IMR-90 (cell line): ENCODE measurements around the gene ANKRD6. TPM values are rescaled to one million over a fixed set of nuclear protein-coding genes. Genes with fewer than 3 reads are reported as not detected.

ENCODE experiments used
- ATAC-seq: fragments of 200-7000 bp; cut with Tn5 transposase; 2 replicates; pipeline ENCODE4 v1.9.1; 2020; ENCODE audit warnings: low read depth, mild to moderate bottlenecking, moderate library complexity
- BruUV-seq: library from RNA; stranded (reverse); fragments of 400-500 nt; replicated peaks from 2 replicates; lab custom pipeline; 2021; lab: Mats Ljungman, UMichigan
- CTCF ChIA-PET: fragments of 300-600 bp; formaldehyde crosslinking; extraction: SDS; loops from one replicate; lab custom pipeline; 2021; ENCODE audit warnings: antibody characterized with exemption; lab: Yijun Ruan, JAX
- POLR2A ChIA-PET: fragments of 300-600 bp; sonication (Branson Sonifier 250); formaldehyde crosslinking; loops from one replicate; lab custom pipeline; 2022; ENCODE audit warnings: antibody characterized with exemption; ENCODE audit not compliant: unreplicated experiment; lab: Charles Lee
- DNase-seq: peaks from one replicate; pipeline ENCODE4 v3.0.0; 2013
- H2AFZ ChIP-seq: replicated peaks from 2 replicates; pipeline ENCODE3; 2013; ENCODE audit warnings: low read length, mild to moderate bottlenecking; ENCODE audit not compliant: poor library complexity
- H2AK5ac ChIP-seq: 2 replicates; pipeline ENCODE4 v1.6.1; 2013; ENCODE audit warnings: low read depth, low read length, inconsistent platforms
- H2AK9ac ChIP-seq: replicated peaks from 2 replicates; pipeline ENCODE3; 2013; ENCODE audit warnings: mild to moderate bottlenecking, low read depth, low read length, moderate library complexity; ENCODE audit not compliant: poor library complexity
- H2BK120ac ChIP-seq: 2 replicates; pipeline ENCODE4 v1.6.1; 2013; ENCODE audit warnings: low read depth, low read length, inconsistent platforms
- H2BK15ac ChIP-seq: 3 replicates; pipeline ENCODE4 v1.6.1; 2013; ENCODE audit warnings: low read depth, low read length, inconsistent platforms
- H2BK20ac ChIP-seq: 2 replicates; pipeline ENCODE4 v1.6.1; 2013; ENCODE audit warnings: low read depth, mild to moderate bottlenecking, inconsistent platforms, low read length, moderate library complexity
- H2BK5ac ChIP-seq: 2 replicates; pipeline ENCODE4 v1.6.1; 2013; ENCODE audit warnings: mild to moderate bottlenecking, low read depth, low read length, inconsistent platforms; ENCODE audit not compliant: poor library complexity, severe bottlenecking
- H3K14ac ChIP-seq: replicated peaks from 2 replicates; pipeline ENCODE4 v1.6.1; 2013; ENCODE audit warnings: low read depth, low read length, inconsistent platforms
- H3K18ac ChIP-seq: 2 replicates; pipeline ENCODE4 v1.6.1; 2013; ENCODE audit warnings: low read depth, low read length, control low read depth
- H3K23ac ChIP-seq: 2 replicates; pipeline ENCODE4 v1.6.1; 2013; ENCODE audit warnings: low read depth, low read length, inconsistent platforms
- H3K27ac ChIP-seq: 2 replicates; pipeline ENCODE4 v1.5.1; 2013; ENCODE audit warnings: mild to moderate bottlenecking, control low read depth, low read length; ENCODE audit not compliant: insufficient read depth
- H3K27me3 ChIP-seq: 2 replicates; pipeline ENCODE4 v1.6.1; 2013; ENCODE audit warnings: low read length; ENCODE audit not compliant: control insufficient read depth, insufficient read depth
- H3K36me3 ChIP-seq: 2 replicates; pipeline ENCODE4 v1.6.1; 2013; ENCODE audit warnings: low read length, mixed read lengths; ENCODE audit not compliant: control insufficient read depth, insufficient read depth
- H3K4ac ChIP-seq: 2 replicates; pipeline ENCODE4 v1.6.1; 2013; ENCODE audit warnings: low read depth, low read length, inconsistent platforms
- H3K4me1 ChIP-seq: 2 replicates; pipeline ENCODE4 v1.6.1; 2013; ENCODE audit warnings: low read length, mixed read lengths; ENCODE audit not compliant: control insufficient read depth, insufficient read depth
- H3K4me2 ChIP-seq: 2 replicates; pipeline ENCODE4 v1.6.1; 2013; ENCODE audit warnings: low read depth, mild to moderate bottlenecking, control low read depth, low read length, moderate library complexity
- H3K4me3 ChIP-seq: 2 replicates; pipeline ENCODE4 v1.5.1; 2013; ENCODE audit warnings: low read depth, mild to moderate bottlenecking, control low read depth, low read length, moderate library complexity; ENCODE audit not compliant: insufficient read depth
- H3K56ac ChIP-seq: 2 replicates; pipeline ENCODE4 v1.6.1; 2013; ENCODE audit warnings: low read length, inconsistent platforms; ENCODE audit not compliant: insufficient read depth; ENCODE audit errors: extremely low read depth
- H3K79me1 ChIP-seq, 2 experiments: 2 replicates each; pipeline ENCODE4 v1.6.1; 2013; ENCODE audit warnings: low read length in 2 of 2, inconsistent platforms in 1 of 2, low read depth in 1 of 2
- H3K9ac ChIP-seq: 2 replicates; pipeline ENCODE4 v1.6.1; 2013; ENCODE audit warnings: low read depth, low read length, control low read depth
- H3K9me1 ChIP-seq: 2 replicates; pipeline ENCODE4 v1.6.1; 2013; ENCODE audit warnings: low read length, inconsistent platforms; ENCODE audit not compliant: insufficient read depth
- H3K9me3 ChIP-seq: 2 replicates; pipeline ENCODE4 v1.6.1; 2013; ENCODE audit warnings: low read length; ENCODE audit not compliant: control insufficient read depth, insufficient read depth
- H4K20me1 ChIP-seq: 2 replicates; pipeline ENCODE4 v1.6.1; 2013; ENCODE audit warnings: low read length, inconsistent platforms; ENCODE audit not compliant: insufficient read depth
- H4K5ac ChIP-seq: 2 replicates; pipeline ENCODE4 v1.6.1; 2013; ENCODE audit warnings: mild to moderate bottlenecking, low read depth, low read length, control low read depth
- H4K8ac ChIP-seq, 2 experiments: 2 replicates each; pipeline ENCODE4 v1.6.1; 2013; ENCODE audit warnings: low read depth in 2 of 2, low read length in 2 of 2, control low read depth in 1 of 2, inconsistent platforms in 1 of 2
- H4K91ac ChIP-seq: 2 replicates; pipeline ENCODE4 v1.6.1; 2013; ENCODE audit warnings: low read depth, low read length, inconsistent platforms; ENCODE audit not compliant: insufficient read depth
- BHLHE40 ChIP-seq: fragments of 150-350 bp; IDR thresholded peaks from 2 replicates; pipeline ENCODE4 v1.6.1; 2016; ENCODE audit warnings: mild to moderate bottlenecking, low read depth, low read length
- CEBPB ChIP-seq: IDR thresholded peaks from 2 replicates; pipeline ENCODE4 v1.6.1; 2012; ENCODE audit warnings: low read depth, low read length, improper control_type of control experiment
- CHD1 ChIP-seq: IDR thresholded peaks from 2 replicates; pipeline ENCODE4 v1.6.1; 2012; ENCODE audit warnings: low read depth, low read length, improper control_type of control experiment
- FOS ChIP-seq: fragments of 150-350 bp; IDR thresholded peaks from 2 replicates; pipeline ENCODE4 v1.6.1; 2016; ENCODE audit warnings: low read depth, low read length
- MAFK ChIP-seq: IDR thresholded peaks from 2 replicates; pipeline ENCODE4 v1.6.1; 2012; ENCODE audit warnings: low read depth, low read length, improper control_type of control experiment
- MAZ ChIP-seq: IDR thresholded peaks from 2 replicates; pipeline ENCODE4 v1.6.1; 2012; ENCODE audit warnings: low read depth, mild to moderate bottlenecking, low read length, improper control_type of control experiment, moderate library complexity, borderline replicate concordance
- MXI1 ChIP-seq: IDR thresholded peaks from 2 replicates; pipeline ENCODE4 v1.6.1; 2012; ENCODE audit warnings: low read depth, mild to moderate bottlenecking, low read length, moderate library complexity, borderline replicate concordance
- NFE2L2 ChIP-seq: fragments of 150-350 bp; IDR thresholded peaks from 2 replicates; pipeline ENCODE4 v1.6.1; 2016; ENCODE audit warnings: low read depth, mild to moderate bottlenecking, low read length
- POLR2A ChIP-seq: IDR thresholded peaks from 2 replicates; pipeline ENCODE4 v1.6.1; 2012; ENCODE audit warnings: mild to moderate bottlenecking, low read depth, low read length
- RAD21 ChIP-seq: IDR thresholded peaks from 2 replicates; pipeline ENCODE4 v1.6.1; 2012; ENCODE audit warnings: low read length, improper control_type of control experiment
- RCOR1 ChIP-seq: IDR thresholded peaks from 2 replicates; pipeline ENCODE4 v1.6.1; 2012; ENCODE audit warnings: mild to moderate bottlenecking, low read length, improper control_type of control experiment; ENCODE audit not compliant: insufficient replicate concordance
- RFX5 ChIP-seq: IDR thresholded peaks from 2 replicates; pipeline ENCODE4 v1.8.0; 2012; ENCODE audit warnings: low read depth, mild to moderate bottlenecking, low read length, moderate library complexity
- SMC3 ChIP-seq: fragments of 150-350 bp; IDR thresholded peaks from 2 replicates; pipeline ENCODE4 v1.6.1; 2016; ENCODE audit warnings: low read depth, mild to moderate bottlenecking, antibody characterized with exemption, low read length, moderate library complexity
- WGBS, 2 experiments: methylation state at CpG; one replicate each; pipeline versions ENCODE4 v1.1.5 to v1.1.7; 2013; ENCODE audit warnings: missing lambda C conversion rate in 2 of 2; ENCODE audit not compliant: insufficient read length in 1 of 2; ENCODE audit errors: extremely low coverage in 2 of 2; 5-methylcytosine and 5-hydroxymethylcytosine counted together
- dilution Hi-C: fragments of 300-500 bp; cut with HindIII; formaldehyde crosslinking; loops from one replicate; pipeline ENCODE4 v1.14.3; 2018; ENCODE audit warnings: low sequenced_read_pairs; ENCODE audit not compliant: unreplicated experiment
- in situ Hi-C: fragments of 300-500 bp; cut with MboI; formaldehyde crosslinking; loops from 3 replicates; pipeline ENCODE4 v1.14.3; 2019; ENCODE audit warnings: low sequenced_read_pairs, inconsistent platforms, mixed read lengths
- intact Hi-C: fragments of 100-400 bp; cut with micrococcal nuclease; formaldehyde crosslinking; loops from 2 replicates; pipeline ENCODE4 v1.10.0; 2022
- polyA plus RNA-seq, 3 experiments: library from polyadenylated mRNA; depleted of rRNA; stranded (reverse); fragments of >200 nt; gene quantifications; 2 replicates each; pipeline ENCODE4 v1.2.3, GENCODE V29; 2012; ENCODE audit warnings: low replicate concordance in 1 of 3
- total RNA-seq: library from RNA; depleted of rRNA; stranded (reverse); fragments of >200 nt; gene quantifications from 2 replicates; pipeline ENCODE4 v1.2.3, GENCODE V29; 2012
- TF ChIP-seq, protein P1 (sequence below): conservative IDR thresholded peaks from 2 replicates; pipeline ENCODE4 v1.5.1; 2012; ENCODE audit warnings: mild to moderate bottlenecking, low read depth, low read length, improper control_type of control experiment
- TF ChIP-seq, protein P2 (sequence below): fragments of 150-350 bp; IDR thresholded peaks from 2 replicates; pipeline ENCODE4 v1.6.1; 2017; ENCODE audit warnings: mild to moderate bottlenecking, antibody characterized with exemption, low read length, low read depth
- TF ChIP-seq, protein P3 (sequence below): fragments of 150-350 bp; IDR thresholded peaks from 2 replicates; pipeline ENCODE4 v1.6.1; 2016; ENCODE audit warnings: low read depth, mild to moderate bottlenecking, low read length, moderate library complexity, borderline replicate concordance

Gene ANKRD6
- total and polyA plus RNA-seq, 2 of the 4 experiments (the other 2 are of a cell fraction) = 0.12 to 0.18 TPM

DNA sequence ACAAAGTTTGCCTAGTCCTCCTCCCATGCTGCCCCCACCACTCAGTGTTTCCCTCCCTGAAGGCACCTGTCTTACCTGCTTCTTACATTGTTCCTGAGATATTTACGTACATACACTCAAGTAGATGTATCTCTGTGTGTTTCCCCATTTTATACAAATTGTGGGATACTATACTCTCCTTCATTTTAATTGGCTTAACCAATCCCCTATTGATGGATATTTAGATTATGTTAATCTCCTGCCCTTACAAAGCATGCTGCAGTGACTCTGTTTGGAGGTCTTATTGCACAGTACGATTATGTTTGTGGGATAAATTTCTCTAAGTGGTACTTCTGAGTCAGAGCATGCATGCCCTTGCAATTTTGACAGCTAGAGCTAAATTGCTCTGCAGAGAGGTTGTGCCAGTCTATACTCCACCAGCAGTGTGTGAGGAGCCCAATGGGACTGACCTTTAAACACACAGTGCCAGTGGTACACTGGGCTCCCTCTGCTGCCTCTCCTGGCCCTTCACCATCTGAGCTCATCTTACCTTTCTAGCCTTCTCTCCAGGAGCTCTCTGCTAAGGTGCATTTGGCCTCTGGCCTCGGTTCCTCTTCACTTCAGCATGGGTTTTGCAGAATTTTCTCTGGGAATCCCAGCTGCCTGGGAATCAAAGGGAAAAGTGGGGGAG lies 148.2 kb downstream of the ANKRD6 start:
- no peaks in the 10 kb centered on the region for H3K79me1 ChIP-seq
- H3K27ac ChIP-seq = no peak overlapping the region
- no peak for ATAC-seq
- H3K18ac ChIP-seq = no peak overlapping the region
- H2AFZ ChIP-seq = no peak overlapping the region
- no peak overlapping the region for H3K4me2 ChIP-seq
- H4K5ac ChIP-seq = no peak overlapping the region
- H2BK5ac ChIP-seq = no peak overlapping the region
- no peak overlapping the region for H4K91ac ChIP-seq
- H3K14ac ChIP-seq = no peak overlapping the region
- H3K56ac ChIP-seq = no peak overlapping the region
- intact Hi-C loops = no loop called here
- no peaks in the 10 kb centered on the region for H3K9me1 ChIP-seq
- H2AK9ac ChIP-seq = no peak overlapping the region
- H2BK20ac ChIP-seq = no peak overlapping the region
- no peaks in the 10 kb centered on the region for H4K20me1 ChIP-seq
- H3K9me3 ChIP-seq = no peaks in the 10 kb centered on the region
- peaks cover 3% of the 10 kb centered on the region; the same call in 1 of the 2 replicates for H3K27me3 ChIP-seq
- H3K4me3 ChIP-seq = no peak overlapping the region
- POLR2A ChIA-PET = no interaction called here
- no peak overlapping the region for H2AK5ac ChIP-seq
- no peak overlapping the region for H4K8ac ChIP-seq
- no peak for DNase-seq
- no TSS peak for BruUV-seq
- no CpG with 5 or more reads among the region's 3 CpGs for WGBS, 2 experiments
- no peaks in the 10 kb centered on the region for H3K36me3 ChIP-seq
- no peak overlapping the region for H3K4ac ChIP-seq
- no peaks in the 10 kb centered on the region for H3K4me1 ChIP-seq
- dilution Hi-C loops = no loop called here
- in situ Hi-C loops = no loop called here
- TF ChIP-seq RCOR1 (no peak), NFE2L2 (no peak), MXI1 (no peak), POLR2A (no peak), RAD21 (no peak), RFX5 (no peak), BHLHE40 (no peak), SMC3 (no peak), CHD1 (no peak), MAFK (no peak), CEBPB (no peak), FOS (no peak), MAZ (no peak)
- TF ChIP-seq, protein P1, sequence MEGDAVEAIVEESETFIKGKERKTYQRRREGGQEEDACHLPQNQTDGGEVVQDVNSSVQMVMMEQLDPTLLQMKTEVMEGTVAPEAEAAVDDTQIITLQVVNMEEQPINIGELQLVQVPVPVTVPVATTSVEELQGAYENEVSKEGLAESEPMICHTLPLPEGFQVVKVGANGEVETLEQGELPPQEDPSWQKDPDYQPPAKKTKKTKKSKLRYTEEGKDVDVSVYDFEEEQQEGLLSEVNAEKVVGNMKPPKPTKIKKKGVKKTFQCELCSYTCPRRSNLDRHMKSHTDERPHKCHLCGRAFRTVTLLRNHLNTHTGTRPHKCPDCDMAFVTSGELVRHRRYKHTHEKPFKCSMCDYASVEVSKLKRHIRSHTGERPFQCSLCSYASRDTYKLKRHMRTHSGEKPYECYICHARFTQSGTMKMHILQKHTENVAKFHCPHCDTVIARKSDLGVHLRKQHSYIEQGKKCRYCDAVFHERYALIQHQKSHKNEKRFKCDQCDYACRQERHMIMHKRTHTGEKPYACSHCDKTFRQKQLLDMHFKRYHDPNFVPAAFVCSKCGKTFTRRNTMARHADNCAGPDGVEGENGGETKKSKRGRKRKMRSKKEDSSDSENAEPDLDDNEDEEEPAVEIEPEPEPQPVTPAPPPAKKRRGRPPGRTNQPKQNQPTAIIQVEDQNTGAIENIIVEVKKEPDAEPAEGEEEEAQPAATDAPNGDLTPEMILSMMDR = no peak
- TF ChIP-seq, protein P2, sequence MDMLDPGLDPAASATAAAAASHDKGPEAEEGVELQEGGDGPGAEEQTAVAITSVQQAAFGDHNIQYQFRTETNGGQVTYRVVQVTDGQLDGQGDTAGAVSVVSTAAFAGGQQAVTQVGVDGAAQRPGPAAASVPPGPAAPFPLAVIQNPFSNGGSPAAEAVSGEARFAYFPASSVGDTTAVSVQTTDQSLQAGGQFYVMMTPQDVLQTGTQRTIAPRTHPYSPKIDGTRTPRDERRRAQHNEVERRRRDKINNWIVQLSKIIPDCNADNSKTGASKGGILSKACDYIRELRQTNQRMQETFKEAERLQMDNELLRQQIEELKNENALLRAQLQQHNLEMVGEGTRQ = no peak
- TF ChIP-seq, protein P3, sequence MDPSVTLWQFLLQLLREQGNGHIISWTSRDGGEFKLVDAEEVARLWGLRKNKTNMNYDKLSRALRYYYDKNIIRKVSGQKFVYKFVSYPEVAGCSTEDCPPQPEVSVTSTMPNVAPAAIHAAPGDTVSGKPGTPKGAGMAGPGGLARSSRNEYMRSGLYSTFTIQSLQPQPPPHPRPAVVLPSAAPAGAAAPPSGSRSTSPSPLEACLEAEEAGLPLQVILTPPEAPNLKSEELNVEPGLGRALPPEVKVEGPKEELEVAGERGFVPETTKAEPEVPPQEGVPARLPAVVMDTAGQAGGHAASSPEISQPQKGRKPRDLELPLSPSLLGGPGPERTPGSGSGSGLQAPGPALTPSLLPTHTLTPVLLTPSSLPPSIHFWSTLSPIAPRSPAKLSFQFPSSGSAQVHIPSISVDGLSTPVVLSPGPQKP = no peak
- H2BK15ac ChIP-seq = no peak overlapping the region
- no peak overlapping the region for H2BK120ac ChIP-seq
- H3K23ac ChIP-seq = no peak overlapping the region
- CTCF ChIA-PET = interaction anchor here (0.6 kb wide), 1 partner anchor 1983 kb away, joined by 6 read pairs; no protein-coding TSS in a partner anchor
- H3K9ac ChIP-seq = no peak overlapping the region
